ENCODE measurements around the gene TMEM45A.

Gene TMEM45A

DNA sequence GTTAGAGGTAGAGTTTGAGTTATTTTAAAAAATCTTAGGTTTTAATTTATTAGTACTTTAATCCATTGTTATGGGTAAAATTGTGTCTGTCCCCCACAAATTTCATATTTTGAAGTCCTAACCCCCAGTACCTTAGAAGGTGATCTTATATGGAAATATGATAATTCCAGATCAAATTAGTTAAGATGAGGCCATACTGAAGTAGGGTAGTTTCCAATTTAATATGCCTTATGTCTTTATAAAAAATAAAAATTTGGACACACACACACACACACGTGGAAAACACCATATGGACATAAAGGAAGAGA is 98.4 kb downstream of the TMEM45A start:
- no peak overlapping the region for H3K27ac ChIP-seq
- TF ChIP-seq CTCF (conservative IDR thresholded peaks at IDR 0.05) (peak; percentile 66), ZFX (IDR thresholded peaks at IDR 0.05) (no peak)

DNA sequence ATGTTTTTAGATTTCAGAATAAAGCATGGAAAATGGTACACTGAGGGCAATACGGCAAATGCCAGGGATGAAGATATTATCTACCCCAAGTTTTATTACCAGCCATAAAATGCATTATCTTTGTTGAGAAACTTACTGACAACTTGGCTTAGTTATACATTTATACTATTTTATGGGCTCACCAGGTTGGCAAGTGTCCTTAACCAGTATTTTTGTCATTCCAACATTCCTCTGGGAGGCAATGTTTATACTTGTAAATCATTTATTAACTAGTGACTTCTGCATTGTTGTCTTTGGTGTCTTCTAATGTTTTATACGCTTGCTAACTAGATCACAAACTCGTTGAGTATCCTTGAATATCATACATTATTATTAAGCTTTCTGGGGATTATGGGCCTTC is 99.0 kb downstream of the TMEM45A start:
- no peak for TF ChIP-seq CTCF (conservative IDR thresholded peaks at IDR 0.05)
- no peak for TF ChIP-seq ZFX (IDR thresholded peaks at IDR 0.05)

DNA sequence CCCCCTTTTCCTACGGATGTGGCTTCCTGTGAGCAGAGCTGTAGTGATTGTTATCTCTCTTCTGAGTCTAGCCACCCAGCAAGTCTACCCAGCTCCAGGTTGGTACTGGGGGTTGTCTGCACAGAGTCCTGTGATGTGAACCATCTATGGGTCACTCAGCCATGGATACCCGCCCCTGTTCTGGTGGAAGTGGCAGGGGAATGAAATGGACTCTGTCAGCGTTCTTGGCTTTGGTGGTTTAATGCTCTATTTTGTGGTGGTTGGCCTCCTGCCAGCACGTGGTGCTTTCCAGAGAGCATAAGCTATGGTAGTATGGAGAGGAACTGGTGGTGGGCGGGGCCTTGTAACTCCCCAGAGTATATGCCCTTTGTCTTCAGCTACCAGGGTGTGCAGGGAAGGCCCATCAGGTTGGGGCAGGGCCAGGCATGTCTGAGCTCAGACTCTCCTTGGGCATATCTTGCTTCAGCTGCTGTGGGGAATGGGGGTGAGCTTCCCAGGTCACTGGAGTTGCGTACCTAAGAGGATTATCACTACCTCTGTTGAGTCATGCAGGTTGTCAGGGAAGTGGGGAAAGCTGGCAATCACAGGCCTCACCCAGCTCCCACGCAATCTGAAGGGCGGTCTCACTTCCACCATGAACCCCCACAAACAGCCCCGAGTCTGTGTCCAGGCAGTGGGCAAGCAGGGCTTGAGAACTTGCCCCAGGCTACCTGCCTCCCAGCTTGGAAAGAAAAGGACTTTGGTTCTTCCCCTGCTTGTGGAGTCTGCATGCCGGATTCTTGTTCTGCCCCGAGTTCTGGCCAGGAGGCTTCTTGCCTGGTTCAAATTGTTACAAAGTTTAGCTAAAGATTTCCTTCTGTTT is 108.0 kb downstream of the TMEM45A start:
- no peak overlapping the region for H3K27ac ChIP-seq
- TF ChIP-seq ZFX (IDR thresholded peaks at IDR 0.05) = no peak
- TF ChIP-seq CTCF (conservative IDR thresholded peaks at IDR 0.05) = no peak

More for the DNA sequence above, 99.0 kb downstream of the TMEM45A start:
- no peak overlapping the region for H3K27ac ChIP-seq

DNA sequence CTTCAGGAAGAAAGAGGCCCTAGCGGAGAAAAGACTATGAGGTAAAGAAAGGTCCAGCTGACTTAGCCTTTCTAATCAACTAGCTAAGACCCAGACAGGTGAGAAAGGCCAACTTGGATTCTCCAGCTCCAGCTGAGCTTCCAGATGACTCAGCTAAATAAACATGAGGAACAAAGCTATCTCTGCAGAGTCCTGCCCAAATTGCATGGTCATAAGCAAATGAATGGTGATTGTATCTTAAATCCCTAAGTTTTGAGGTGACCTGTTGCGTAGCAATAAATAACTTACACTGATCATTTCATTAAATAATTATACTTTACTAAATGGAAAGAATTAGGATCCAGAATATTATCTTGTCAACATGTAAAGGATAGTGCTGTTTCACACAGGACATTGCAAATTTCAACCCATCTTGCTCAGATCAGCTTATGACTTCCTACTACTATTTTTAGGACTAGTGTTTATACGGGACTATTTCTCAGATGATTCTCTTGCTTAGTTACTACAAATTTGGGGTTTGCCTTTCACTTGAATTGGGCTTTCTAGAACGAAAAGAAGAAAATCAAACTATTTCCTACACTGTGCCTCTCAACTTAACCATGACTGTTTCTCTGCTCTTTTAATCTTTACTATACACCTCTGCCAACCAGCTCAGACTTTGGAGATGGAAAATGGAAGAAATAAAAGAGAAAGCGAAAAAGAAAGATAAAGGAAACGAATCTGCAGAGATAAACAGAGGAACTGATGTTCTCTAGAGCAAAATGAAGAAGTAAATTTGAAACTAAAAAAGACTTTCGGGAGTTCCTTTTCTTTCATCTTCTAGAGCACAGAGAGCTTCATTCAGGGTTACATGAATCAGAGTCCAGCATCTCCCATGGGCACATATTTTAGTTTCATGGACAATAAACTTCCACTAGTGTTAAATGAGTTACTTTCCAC is 110.4 kb downstream of the TMEM45A start:
- no peak for TF ChIP-seq ZFX (IDR thresholded peaks at IDR 0.05)
- H3K27ac ChIP-seq = no peak overlapping the region

GRCh38 chr3:100603469-100603868 is 111.0 kb downstream of the TMEM45A start:
- TF ChIP-seq ZFX (IDR thresholded peaks at IDR 0.05) (no peak), CTCF (conservative IDR thresholded peaks at IDR 0.05) (peak; percentile 51)
- H3K27ac ChIP-seq = no peak overlapping the region

DNA sequence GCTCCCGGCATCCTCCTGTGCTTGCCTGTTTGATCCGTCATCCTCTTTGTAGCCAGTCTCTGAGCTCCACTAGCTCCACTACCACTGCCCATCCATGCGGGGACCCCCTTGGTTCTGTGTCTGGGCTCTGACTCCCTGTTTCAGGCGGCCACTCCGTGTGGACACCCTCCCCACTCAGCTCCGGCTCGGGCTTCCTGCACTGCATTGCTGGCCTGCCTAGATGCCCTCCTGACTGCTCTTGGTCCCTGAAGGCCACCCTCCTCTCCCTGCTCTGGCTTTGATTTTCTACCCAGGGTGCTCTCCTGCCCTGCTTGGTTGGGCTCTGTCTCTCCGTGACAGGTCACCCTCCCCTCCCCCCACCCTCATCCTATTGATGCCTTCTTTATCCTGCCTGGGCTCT is 112.9 kb downstream of the TMEM45A start:
- H3K27ac ChIP-seq = no peak overlapping the region
- no peak for TF ChIP-seq ZFX (IDR thresholded peaks at IDR 0.05)
- no peak for TF ChIP-seq CTCF (conservative IDR thresholded peaks at IDR 0.05)

- no peak overlapping the region for H3K27ac ChIP-seq
- TF ChIP-seq CTCF (conservative IDR thresholded peaks at IDR 0.05) (no peak), ZFX (IDR thresholded peaks at IDR 0.05) (no peak)
Measured at GRCh38 chr3:100606894-100607512, 114.6 kb downstream of the TMEM45A start.
